DMS53 treated with DMSO at 0.1 percent for 48 hours (cell line): Measurements from ENCODE around the gene GFRA1.

ENCODE experiments used
- DNase-seq: peaks from one replicate; lab custom pipeline; 2025; ENCODE audit not compliant: unreplicated experiment; lab: John Stamatoyannopoulos, UW

The GFRA1 gene

DNA sequence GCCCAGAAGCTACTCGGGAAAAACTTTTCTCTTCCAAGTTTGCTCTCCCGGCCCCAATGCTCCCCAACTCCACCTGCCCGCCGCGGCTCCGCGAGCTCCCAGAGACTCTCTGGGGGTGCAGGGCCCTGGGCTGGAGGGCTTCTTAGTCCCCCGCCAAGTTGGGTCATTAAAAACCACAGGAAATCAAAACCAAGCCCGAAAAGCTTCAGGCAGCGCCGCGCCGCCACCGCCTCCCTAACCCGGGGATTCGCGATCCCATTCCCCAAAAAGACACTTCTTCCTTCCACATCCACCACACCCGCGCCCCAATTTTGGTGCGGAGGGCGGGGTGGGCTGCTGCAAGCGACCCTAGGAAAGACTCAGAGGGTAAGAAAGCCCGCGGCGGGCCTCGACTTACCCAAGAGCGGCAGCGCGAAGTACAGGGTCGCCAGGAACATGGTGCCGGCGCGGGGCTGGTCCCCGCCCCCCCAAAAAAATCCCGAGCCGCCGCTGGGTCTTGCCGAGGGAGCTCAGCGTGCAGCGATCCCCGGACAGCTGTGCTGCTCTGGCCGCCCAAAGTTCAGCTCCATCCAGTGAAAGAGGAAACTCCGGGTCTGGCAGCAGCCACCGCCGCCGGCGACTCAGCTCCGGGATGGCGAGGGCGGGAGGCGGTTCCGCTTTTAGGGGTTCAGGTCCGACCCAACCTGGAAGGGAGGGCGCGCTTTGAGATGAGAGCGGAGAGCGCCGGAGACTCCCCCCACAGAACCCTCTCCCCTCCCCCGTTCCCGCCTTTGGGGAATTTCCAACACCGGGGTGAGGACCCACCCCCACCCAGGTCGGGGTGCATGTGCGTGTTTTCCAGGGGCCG is 1.2 kb downstream of the GFRA1 start:
- DNase-seq: peak; percentile 15

DNA sequence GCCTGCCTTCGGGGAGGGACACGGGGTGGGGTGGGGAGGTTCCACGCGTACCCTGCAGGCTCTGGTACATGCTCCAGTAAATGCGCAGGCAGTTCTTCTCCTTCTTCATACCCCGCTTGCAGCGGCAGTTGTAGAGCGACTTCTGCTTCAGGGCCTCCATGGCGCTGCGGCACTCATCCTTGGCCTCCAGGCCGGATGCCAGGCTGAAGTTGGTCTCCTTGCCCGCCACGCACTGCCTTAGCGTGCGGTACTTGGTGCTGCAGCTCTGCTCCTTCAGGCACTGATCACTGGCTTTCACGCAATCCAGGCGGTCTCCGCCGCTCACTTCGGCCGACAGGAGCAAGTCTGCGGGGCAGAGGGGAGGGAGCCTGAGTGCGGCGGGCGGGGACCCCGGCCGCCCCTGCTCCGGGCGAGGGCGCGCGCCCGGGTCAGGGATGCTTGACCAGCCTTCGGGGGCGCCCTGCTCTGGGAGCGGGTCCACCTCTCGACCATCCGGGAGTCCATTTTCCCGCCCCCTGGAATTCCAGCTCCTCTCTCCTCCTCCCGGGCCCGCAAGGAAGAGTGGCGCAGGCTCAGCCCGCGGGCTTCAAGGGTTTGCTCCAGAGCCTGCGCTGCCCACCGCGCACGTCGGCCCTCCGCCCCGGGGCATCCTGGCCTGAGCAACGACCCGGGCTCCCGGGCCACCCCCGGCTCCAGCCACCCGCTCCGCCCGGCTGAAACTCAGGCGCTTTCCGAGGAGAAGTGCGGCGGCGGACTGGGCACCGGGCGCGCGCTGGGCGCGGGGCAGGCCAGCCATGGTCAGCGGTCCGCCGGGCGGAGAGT is 2.0 kb downstream of the GFRA1 start:
- DNase-seq: no peak

DNA sequence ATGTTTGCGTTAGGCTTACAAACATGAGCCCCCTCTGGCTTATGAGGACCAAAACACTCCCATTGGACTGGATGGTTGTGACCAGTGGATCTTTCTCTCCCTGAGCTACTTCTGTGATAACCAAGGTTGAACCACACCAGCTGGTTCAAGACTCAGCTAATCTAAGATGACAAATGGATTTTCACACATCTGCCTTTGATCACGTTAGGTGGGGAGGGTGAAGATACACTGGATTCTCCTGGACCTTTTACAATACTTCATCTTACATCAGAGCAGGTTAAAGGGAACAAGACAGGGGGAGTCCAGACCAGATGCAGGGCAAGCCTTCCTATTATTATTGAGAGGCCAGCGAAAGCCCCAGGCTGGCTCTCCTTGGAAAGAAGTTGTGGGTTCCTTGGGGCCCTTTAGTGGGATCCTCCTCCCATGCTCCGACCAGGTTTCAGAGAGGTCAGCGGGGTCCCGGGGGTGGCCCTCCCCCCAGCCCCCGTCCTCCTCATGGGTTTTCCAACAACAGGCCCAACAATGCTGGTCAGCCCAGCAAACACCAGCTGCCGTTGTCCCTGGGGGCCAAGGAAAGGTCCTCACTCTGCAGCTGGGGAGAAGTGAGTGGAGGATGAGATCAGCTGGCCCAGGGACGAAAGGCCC is 2.8 kb downstream of the GFRA1 start:
- no peak for DNase-seq

DNA sequence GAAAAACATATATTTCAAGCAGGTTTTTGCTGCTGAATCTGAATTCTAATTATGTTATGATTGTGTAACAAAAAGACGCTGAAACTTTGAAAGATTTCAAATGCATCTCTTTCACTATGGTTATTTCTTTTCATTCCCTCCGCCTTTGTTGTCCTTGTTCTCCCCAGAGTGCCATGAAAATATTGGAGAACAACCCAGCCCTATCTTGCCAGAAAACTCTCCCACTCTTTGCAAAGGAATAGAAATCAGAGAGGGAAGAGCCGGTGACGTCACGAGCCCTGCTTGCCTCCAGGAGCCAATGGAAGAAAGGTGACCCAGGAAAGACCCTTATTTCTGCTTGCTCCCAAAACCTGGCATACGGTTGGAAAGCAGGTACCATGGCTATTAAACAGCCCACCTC is 3.4 kb downstream of the GFRA1 start:
- DNase-seq: no peak

DNA sequence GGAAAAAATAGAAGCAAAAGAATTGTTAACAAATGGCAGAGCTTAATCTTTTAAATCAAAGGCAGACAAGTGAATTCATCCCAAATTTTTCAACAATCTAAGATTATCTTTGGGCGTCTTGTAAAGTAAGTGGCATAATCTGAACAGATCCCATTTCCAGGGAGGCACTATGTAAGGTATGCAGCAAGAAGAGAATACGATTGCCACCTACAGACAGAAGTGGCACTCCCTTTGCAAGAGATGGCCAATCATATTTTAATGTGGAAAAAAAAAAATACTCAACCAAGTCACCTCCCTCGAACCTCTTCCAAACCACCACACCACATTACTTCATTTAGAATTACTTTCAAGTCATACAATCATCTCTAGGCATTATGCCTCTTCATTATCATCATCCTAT is 4.0 kb downstream of the GFRA1 start:
- no peak for DNase-seq

DNA sequence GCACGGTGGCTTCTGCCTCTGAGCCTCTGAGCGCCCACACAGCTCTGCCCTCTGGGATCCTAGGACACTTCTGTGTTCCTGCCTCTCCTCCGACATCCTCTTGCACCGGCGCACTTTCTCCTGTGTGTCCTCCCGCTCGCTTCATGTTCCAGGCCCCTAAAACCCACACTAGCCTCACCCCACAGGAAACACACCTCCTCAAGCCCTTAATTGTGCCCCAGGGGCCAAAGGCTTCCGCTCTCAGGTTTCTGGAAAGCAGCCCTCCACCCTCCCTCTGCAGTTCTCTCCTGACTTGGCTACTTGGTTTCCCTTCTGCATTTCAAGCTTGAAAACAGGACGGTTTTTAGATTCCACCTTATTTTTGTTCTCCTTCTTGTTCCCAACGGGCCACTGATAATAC is 7.3 kb downstream of the GFRA1 start:
- DNase-seq: no peak

DNA sequence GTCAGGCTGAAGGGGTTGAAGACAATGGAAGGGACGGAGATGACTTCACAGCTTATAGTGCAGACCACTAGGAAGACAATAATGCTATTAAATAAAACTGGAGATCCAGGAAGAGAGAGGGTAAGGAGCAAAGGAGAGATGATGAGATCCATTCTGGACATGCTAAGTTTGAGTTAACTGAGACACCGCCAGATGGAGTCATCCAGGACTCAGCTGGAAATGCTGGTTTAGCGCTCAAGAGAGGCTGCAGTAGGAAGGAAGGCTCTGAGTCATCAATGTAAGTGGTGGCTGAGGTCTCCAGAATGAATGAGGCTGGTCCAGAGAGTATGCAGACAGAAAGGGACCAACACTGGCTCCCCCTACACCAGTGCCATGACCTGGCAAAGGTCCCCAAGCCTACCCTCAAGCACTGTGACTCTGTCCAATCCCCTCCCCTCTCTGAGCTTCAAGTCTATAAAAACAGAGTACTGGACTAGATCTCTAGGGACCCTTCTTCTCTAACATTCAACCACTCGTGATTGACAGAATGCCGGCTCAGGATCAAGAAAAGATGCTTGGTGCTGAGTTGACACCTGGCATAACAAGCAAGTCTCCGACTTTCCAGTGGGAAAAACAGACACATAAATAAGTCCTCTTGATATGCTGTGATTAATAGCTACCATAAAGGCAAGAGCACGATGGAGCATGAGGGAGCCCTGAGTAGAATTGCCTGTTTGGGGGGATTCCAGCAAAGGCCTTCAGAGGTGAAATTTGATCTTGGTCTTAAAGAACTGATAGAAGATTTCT is 8.9 kb downstream of the GFRA1 start:
- peak; percentile 28 for DNase-seq

DNA sequence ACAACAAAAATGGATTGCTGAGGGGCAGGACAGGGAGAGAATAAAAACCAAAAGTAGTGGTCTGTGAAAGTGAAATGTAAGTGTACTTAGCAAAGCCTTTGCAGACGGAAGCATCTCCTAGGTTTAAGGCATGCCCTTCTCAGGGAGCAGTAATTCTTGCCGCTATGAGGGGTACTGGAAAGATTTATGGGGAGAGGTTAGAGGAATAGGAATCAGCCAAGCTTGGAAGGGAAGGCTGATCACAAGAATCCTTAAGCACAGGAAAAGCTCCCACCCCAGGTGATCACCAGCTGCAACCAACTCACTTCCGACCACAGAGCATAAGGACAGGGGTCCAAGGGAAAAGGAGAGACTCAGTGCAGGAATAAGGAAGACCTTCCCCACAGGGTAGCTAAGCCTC is 10.3 kb downstream of the GFRA1 start:
- no peak for DNase-seq

DNA sequence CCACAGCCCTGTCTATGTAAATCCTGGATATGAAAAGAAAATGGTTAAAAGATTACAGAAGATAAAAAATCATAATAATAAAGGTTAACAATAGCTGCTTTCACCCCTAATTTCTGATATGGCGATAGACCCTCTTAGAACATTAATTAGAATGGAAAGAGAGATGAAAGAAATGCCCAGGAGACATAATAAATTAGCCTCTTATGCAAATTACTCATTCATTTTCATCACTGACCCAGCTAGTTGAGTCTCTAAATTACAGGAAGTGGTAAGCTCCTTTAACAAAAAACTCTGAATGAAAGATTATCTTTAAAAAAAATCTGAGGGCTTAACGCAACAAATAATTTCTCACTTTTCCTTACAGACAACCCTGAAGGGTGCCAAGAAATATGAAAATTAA is 12.4 kb downstream of the GFRA1 start:
- DNase-seq: no peak

DNA sequence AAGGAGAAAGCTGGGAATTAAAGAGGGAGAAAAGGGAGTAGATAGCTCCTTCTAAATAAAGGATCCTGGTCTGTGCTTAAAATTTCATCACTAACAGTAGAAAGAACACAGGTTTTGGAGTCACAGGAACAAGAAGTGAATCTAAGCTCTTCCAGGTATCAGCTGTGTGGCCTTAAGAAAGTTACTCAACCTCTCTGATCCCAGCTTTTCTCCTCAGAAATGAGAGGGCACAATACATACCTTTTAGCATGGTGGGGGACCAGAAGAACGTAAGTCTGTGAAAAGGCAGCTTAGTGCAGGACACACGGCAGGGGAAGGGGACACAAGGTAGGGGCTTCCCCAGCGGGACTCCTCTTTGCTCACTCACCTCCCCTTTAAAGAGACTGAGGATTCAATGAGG is 13.4 kb downstream of the GFRA1 start:
- no peak for DNase-seq

DNA sequence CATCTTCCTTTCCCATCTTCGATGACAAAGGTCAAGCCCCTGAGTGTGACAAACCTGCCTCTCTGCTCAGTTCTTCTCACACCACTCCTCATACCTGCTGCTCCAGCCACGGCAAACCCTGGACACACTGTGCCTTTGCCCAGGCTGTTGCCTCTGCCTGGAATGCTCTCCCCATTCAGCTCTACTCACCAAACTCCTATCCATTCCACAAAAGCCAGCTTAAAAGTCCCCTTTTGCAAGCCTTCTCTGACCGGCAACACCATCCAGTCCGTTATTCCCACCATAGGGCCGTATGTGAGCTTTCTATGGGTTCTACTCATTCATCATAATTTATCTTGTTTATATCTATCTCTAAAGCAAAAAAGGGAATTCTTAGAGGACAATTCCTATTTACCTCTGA is 15.2 kb downstream of the GFRA1 start:
- DNase-seq: no peak

DNA sequence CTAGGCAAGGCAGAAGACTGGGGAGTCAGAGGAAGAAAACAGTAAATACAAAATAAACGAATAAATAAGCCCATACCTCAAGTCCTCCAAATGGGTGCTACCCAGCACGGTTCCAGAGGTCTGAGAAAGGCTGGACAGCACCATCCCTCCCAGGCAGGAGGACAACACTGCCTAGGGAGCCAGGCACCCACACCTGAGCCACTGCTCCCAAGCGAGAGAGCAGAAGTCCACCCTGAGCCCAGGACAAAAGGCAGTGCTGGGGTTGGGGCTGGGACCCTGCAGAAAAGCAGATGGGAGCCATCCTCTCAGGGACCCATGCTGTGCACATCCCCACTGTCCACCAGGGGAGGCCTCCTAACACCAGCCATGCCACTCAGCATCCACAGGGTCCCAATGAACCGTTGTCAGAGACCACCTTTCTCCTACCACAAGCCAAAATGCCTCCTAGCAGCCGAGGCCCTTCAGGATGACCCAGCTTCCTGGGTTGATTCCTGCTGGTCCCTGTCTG is 16.2 kb downstream of the GFRA1 start:
- DNase-seq: no peak

DNA sequence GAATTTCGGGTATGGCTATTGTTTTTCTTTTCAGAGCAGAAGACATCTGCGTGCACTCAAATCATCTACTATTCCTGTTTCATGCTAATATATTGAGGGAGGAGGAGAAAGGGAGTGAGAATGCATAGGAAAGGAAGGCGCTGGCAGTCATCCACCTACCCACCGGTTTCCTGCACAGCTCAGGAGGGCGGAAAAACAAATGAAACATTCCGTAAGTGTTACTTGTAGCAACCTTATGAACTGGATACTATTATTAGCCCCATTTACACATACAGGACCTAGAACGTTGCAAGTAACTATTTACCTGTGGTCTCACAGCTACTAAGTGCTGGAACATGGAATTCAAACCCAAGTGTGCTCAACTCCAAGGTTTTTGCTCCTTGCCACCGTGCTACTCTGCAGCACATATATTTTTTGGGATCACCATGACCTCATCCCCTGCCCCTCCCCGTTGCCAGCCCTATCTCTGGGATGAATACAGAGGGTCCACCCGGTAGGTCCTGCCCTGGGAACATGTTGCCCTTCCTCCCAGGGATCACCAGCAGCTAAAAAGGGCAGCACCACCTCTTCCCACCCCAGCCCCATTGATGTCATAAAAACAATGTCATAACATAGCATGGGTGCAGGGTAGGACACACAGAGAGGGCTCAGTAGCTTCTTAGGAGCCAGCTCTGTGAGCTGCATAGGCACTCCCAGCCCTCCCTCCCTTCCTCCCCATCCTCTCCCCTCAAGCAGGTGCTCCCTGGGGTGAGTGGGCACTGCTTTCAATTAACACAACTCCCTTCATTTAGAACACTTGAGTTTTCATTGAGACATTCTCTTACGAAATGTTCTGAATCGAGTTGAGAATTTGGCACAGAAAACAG is 16.9 kb downstream of the GFRA1 start:
- DNase-seq: no peak

DNA sequence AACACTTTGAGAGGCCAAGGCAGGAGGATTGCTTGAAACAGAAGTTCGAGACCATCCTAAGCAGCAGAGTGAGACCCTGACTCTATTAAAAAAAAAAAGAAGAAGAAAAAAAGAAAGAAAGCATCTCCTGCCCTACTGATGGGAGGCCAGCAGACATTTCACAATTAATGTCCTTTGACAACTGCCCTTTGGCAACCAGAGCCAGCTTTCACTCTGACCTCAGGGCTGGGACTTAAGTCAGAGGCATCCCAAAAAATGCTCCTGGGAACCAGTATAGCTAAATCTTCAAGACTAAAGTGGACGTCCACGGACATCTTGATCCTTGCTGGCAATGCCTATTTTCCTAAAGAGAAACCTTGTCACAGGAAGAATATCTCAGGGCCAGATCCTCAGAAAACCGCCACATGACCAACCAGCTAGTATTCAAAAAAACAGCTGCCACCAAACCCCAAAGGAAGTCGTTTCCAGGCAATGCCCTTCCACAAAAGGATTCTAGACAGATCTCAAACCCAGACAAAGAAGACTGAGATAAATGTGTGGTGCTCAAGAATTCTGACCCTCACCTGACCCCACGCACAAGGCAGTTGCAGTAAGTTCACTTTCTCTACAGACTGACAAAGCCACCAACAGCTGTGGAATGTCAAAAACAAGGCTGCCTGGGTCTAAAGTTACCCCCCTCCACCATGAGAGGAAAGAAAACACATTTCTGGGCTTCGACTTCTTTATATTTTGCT is 18.4 kb downstream of the GFRA1 start:
- no peak for DNase-seq

DNA sequence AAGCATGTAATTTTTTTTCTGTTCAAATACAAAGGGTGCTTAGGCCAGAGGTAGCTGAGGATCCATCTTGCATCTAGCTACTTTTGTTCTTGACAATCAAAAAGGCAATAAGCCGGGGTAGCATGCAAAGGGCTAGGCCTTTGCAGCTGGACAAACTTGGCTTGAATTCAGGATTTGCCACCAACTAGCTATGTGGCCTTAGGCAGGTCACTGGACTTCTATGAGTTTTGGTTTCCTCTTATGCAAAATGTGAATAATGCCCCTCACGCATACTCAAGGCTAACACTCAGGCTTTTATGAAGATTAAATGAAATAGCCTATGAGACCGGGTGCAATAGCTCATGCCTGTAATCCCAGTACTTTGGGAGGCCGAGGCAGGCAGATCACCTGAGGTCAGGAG is 19.3 kb downstream of the GFRA1 start:
- DNase-seq: no peak

DNA sequence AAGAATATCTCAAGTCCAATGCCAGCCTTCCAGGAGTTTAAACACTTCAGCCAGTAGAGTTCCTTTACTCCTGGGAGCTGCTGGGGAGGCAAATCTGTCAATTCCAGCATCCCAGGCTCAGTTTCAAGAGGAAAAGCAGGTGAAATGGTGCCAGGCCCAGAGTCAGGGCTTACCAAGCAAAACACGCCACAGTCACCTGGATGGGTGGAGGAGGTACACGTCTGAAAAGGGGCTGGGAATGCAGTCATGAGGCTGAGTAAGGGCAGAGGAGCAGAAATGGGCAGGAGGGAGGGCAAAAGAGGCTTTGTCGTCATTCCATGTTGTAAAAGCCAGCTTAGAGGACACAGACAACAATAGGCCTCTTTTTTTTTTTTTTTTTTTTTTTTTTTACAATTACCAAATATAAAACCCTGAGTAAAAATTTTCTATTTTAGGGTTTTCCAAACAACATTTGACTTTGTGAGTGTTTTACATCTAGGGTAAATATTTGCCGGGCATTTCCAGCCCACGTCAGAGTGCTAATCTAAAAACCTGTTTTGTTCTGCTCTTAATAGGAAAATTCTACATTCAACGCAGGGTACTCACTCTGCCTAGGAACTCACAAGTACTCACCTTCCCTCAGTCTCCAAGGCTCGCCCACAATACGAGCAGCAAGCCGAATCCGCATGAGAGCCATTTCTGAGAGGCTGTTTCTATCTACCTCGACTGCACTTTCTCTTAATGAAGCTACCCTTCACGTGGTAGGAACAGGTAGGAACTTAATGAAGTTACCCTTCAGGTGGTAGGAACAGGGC is 21.2 kb downstream of the GFRA1 start:
- no peak for DNase-seq

DNA sequence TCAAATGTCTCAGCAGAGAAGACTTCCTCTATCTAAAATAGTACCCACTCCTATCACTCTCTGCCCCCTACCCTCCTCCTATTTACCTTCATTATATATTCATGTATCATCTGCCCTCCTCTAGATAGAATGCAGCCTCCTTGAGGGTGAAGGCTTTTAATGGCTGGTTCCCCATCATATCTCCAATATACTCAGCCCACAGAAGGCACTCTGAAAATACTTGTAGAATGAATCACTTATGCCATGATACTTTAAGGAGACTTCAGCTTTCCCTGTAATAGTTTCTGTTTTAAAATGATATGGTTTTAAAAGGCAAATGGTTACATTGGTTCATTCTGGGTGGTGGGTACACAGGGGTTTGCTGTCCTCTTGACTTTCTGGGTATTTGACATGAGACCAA is 25.3 kb downstream of the GFRA1 start:
- no peak for DNase-seq

DNA sequence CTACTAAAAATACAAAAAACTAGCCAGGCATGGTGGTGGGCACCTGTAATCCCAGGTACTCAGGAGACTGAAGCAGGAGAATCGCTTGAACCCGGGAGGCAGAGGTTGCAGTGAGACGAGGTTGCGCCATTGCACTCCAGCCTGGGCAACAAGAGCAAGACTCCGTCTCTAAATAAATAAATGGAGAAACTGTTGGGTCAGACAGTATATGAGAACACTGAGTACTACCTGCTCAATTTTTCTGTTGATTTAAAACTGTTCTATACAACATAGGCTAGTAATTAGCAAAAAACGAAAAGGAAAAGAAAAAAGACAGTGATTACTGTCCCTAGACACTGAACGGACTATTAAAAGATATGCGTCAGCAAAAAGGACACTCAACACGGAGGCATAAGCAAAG is 26.7 kb downstream of the GFRA1 start:
- DNase-seq: no peak

DNA sequence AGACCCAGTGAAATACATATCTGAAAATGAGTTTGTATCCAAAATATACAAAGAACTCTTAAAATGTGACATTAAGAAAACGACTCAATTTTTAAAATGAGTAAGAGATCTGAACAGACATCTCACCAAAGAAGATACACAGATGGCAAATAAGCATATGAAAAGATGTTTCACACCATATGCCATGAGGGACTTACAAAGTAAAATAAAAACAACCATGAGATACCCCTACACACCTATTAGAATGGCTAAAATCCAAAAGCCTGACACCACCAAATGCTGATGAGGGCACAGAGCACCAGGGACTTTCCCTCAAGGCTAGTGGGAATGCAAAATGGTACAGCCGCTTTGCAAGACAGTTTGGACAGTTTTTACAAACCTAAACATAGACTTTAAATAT is 27.9 kb downstream of the GFRA1 start:
- DNase-seq: no peak
